RPMI8226 (cell line): ENCODE measurements around the gene SART3.
"Not testable (repeated sequence)": the region's sequence is repeated elsewhere in the genome, so short reads cannot be mapped to it uniquely, and the experiment has no call there.

Experiments
- DNase-seq: peaks from one replicate; pipeline ENCODE4 v3.0.0-alpha.2; 2015

The SART3 gene

GRCh38 chr12:108581311-108582227 is 20.6 kb upstream of the SART3 start:
- no peak for DNase-seq

GRCh38 chr12:108580531-108580930 is 19.6 kb upstream of the SART3 start:
- DNase-seq: no peak

GRCh38 chr12:108578813-108579212 is 17.8 kb upstream of the SART3 start:
- no peak for DNase-seq

GRCh38 chr12:108578264-108578663 is 17.3 kb upstream of the SART3 start:
- no peak for DNase-seq

GRCh38 chr12:108577458-108577857 is 16.5 kb upstream of the SART3 start:
- no peak for DNase-seq

- DNase-seq: no peak
These were observed 15.8 kb upstream of the SART3 start for GRCh38 chr12:108576660-108577234.

- DNase-seq: no peak
These were observed 14.4 kb upstream of the SART3 start for GRCh38 chr12:108575199-108575912.

GRCh38 chr12:108574276-108574675 is 13.3 kb upstream of the SART3 start:
- not testable (repeated sequence) for DNase-seq

- no peak for DNase-seq
These were observed 12.3 kb upstream of the SART3 start for GRCh38 chr12:108573317-108573716.

- DNase-seq: no peak
These were observed 11.3 kb upstream of the SART3 start for GRCh38 chr12:108572166-108572790.

GRCh38 chr12:108571609-108572165 is 10.7 kb upstream of the SART3 start:
- no peak for DNase-seq

- peak; percentile 36 for DNase-seq
These were observed 10.0 kb upstream of the SART3 start for GRCh38 chr12:108570743-108571608.

- DNase-seq: peak; percentile 74
These were observed 7.6 kb upstream of the SART3 start for GRCh38 chr12:108568338-108569154.

- peak; percentile 61 for DNase-seq
These were observed 6.7 kb upstream of the SART3 start for GRCh38 chr12:108567406-108568337.

GRCh38 chr12:108566452-108566851 is 5.5 kb upstream of the SART3 start:
- no peak for DNase-seq

- DNase-seq: peak; percentile 97
These were observed 5.0 kb upstream of the SART3 start for GRCh38 chr12:108565976-108566375.

GRCh38 chr12:108565146-108565545 is 4.2 kb upstream of the SART3 start:
- DNase-seq: no peak

- DNase-seq: peak; percentile 79
These were observed 3.8 kb upstream of the SART3 start for GRCh38 chr12:108564724-108565123.

GRCh38 chr12:108563804-108564151 is 2.8 kb upstream of the SART3 start:
- DNase-seq: no peak
